GM18868 (cell line): ENCODE data around the gene IVNS1ABP.

ENCODE experiments used
- ATAC-seq: cut with Tn5 transposase; IDR thresholded peaks from one replicate; pipeline ENCODE4 v1.9.1; 2021; ENCODE audit warnings: mild to moderate bottlenecking, moderate library complexity; ENCODE audit not compliant: unreplicated experiment

The IVNS1ABP gene

DNA sequence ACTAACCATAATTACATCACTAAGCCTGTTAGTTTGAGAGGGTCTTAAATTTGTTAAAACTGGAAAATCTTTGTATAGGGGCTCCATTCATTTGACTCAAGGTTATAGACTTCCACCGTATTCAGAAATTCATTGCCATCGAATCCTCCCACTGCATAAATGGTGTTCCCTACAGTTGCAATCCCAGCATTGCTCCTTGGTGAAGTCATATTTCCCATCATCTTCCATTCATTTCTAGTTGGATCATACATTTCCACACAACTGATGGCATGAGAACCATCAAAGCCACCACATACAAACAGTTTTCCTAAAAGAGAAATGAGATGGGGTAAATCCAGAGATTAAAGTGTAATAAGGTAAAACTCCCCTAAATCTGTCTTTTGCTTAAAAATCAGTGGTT is 19.1 kb downstream of the IVNS1ABP start:
- ATAC-seq = no peak

DNA sequence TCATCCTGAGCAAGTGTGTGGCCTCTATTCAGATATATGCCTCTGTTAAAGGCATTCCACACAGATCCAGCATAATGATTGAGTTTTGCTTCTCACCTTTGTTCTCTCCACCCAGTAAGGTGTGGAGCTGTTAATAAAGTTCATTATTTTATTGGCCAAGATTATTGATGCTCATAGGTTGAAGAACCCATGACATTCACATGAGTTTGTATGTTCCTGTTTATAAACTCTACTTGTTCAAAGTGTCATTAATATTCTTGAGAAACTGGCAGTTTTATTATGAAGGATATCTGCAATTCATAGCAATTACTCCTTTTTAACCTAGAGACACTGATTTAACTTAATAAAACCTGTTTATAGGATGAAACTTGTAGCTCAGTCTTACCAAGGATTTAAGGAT is 22.0 kb downstream of the IVNS1ABP start:
- ATAC-seq = no peak

DNA sequence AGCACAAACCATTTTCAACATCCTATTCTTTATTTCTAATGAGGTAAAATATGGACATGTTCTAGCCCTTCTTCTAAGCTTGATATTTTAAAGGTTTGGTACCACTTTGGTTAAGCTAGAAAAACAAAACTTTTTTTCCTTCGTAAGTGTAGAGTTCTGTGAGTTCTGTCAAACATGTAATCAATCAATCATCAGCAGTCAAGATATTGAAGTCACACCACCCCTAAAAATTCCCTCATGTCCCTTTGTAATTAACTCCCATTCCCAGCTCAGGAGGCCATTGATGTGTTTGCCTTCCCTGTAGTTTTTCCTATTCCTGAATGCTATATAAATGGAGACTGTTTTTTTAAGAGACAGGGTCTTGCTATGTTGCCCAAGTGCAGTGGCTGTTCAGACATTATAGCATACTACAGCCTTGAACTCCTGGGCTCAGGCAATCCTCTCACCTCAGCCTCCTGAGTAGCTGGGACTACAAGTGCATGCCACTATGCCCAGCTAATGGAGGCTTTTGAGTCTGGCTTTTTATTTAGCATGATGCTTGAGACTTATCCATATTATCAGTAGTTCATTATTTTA is 23.0 kb downstream of the IVNS1ABP start:
- no peak for ATAC-seq

DNA sequence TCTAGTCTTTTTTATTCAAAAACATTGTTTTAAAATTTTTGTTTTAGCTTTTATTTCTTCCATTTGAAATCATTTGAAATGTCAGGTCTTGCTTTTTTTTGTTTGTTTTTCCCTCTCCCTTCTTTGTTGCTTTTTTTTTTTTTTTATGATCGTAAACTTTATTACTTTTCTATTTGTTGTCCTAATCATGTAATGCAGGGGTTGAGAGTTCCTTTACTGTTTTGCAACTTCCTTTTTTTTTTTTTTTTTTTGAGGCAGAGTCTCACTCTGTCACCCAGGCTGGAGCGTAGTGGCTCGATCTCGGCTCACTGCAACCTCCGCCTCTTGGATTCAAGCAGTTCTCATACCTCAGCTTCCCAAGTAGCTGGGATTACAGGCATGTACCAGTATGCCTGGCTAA is 24.8 kb downstream of the IVNS1ABP start:
- no peak for ATAC-seq

DNA sequence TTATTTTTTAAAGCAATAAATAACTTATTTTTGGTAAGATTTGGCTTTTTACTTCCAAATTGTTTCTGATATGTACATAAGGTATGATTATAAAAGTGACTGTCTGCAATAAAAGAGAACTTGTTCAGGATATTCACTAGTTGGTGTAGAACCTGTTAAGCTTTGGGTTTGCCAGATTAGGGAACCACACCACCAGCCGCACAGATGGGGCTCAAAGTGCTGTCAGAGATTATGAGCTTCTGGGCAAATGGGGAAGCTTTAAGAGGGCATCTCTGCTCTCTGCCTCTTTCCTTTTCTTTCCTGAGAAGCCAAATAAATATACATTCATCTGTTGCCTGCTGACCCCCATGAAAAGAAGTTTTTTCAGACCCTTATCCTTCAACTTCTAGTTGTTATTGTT is 25.4 kb downstream of the IVNS1ABP start:
- ATAC-seq = no peak

DNA sequence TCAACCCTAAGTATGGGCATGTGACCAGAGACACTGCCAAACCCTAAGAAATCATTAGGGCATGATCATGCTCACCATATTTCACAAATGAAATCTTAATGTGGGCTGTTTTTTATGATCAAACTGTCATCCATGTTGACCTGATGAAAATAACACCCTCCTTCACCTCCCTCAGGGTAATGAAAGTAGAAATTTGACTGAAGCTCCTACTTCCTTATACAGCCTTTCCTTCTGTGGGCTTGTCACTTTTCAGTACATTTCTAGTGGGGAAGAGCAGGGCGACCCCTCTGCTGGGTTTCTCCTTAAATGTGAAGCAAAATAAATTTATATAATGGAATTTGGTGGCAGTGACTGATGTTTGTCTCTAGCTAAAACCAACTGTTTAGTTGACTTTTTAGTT is 25.9 kb downstream of the IVNS1ABP start:
- ATAC-seq = no peak

DNA sequence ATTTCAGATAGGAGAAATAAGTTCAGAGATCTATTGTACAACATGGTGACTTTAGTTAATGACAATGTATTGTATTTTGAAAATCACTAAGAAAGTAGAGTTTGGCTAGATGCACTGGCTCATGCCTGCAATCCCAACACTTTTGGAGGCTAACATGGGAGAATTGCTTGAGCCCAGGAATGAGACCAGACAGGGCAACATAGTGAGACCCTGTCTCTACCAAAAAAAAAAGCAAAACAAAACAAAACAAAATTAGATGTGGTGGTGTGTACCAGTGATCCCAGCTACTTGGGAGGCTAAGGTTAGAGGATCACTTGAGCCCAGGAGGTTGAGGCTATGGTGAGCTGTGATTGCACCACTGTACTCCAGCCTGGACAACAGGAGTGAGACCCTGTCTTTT is 27.2 kb downstream of the IVNS1ABP start:
- ATAC-seq = no peak

DNA sequence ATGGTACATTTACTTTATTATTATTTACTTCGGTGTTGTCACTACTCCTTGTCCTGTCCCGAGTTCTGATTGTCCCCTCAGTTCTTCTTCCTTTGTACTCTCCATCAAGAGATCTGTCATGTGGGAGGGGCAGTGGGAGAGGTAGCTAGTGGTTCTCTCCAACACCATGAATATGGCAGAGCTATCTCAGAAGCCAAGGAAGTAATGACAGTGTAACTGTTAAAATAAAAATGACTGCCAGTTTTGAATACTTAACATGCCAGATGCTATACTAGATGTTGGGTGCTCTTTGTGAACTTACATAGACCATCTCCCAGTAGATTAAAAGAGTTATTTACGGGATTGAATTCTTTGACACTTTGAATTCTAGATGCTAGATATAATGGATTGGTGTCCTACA is 28.6 kb downstream of the IVNS1ABP start:
- ATAC-seq = no peak

DNA sequence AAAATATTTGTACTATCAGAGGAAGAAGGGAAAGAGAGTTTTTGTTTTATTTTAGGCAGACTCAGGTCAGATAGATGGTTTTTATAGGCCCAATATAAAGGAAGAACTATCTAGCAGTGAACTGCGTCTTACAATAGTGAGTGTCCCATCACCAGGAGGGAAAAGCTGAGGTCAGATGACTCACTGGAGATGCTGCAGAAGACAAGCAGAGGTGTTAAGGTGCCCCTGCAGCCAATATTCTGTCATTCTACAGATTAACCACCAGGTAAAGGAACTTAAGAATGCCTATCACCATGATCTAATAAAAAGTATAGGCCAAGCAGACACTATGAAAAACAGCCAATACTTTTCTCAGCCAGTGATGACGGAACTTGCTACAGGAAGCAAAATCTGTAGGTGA is 29.6 kb downstream of the IVNS1ABP start:
- no peak for ATAC-seq

DNA sequence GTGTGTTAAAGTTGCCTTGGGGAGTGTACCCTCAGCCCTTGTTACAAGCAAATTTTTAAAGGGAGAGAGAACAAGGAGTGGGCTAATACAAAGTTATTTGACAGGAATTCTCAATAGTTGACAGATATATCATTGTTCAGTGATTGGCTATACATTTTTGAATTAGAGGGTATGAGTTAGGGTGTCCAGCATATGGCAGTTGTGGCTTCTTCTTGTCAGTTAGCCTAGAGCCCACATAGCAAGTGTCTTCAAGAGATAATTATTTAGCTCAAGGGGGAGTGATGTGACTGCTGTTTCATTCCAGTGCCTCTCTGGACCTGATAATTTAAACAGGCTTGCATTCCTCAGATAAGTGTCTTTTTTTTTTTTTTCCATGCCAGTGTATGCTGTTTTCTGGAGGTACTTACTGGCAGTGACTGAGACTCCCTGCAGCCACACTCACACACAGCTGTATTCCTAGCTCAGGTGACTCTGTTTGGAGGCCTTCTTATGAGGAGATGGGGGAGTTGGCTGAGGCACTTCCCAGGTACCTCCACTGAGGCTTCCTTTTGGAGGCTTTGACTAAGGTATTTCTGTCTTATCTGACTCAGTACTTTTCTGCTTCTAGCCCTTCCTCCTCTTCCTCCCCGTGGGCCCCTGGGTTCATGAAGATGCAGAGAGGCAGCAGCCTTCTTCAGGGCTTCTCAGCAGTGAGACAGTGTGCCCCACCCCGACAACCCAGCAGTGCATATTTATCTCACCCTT is 32.3 kb downstream of the IVNS1ABP start:
- no peak for ATAC-seq

DNA sequence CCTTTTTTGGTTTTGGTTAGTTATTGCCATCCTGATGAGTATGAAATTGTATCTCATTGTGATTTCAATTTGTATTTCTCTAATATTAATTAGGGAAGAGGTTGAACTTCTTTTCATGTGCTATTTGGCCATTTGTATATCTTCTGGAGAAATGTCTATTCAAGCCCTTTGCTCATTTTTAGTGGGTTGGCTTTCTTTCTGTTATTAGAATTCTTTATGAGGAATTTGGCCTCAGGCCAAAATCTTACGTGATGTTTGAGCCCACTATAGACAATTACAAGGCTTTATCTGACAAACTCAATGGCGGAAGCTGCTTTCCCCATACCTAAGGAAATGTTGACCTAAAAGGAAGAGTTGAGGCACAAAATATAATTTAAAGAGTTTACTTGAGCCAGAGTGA is 32.9 kb downstream of the IVNS1ABP start:
- ATAC-seq = no peak

DNA sequence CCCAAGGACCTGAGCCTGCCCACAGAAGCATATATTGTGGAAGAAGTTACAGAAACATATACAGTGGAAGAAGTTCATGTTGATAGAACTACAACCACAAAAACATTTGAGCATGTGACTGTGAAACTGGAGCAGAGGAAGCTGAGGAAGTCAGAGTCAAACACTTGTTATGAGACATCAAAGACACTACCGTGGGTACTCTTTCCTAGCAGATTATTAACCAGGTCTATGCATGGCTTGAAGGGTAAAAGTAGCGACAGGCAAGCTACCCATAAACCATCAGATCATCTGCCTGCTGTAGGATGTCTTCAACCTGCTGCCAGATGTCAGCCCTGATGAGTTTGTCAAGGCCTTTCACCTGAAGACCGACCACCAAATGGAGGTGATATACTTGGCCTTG is 35.8 kb downstream of the IVNS1ABP start:
- ATAC-seq = no peak

DNA sequence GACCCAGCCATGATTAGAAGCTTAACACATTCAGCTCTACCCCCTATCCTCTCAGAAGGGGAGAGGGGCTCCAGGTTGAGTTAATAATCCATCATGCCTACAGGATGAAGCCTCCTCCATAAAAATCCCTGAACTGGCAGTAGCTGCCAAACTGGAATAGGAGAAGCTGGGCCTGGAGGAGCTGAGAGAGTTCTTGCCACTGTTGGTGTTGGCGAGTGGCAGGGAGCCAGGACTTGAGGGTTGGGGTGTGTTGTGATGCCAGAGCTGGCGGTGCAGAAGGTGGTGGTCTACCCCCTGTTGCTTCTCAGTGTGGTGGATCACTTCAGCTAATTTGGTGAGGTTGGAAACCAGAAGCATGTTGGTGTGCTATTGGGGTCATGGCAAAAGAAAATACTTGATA is 36.5 kb downstream of the IVNS1ABP start:
- ATAC-seq = no peak

DNA sequence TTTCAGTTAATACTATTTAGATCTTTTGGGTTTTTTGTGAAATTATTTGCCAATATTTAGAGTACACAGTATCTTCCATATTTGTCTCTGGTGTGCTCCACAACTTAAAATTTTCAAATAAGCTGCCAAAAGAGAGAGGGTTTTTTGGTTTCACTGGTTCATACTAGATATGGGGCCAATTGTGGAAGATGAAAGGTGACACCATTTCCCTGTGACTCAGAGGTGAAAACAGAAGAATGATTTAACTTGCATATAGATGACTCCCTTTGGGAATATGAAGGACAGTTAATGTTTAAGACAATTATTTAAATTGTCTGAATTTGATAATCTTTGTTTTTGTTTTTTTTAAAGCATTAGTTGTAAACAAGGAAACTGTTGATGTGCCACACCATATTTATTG is 37.5 kb downstream of the IVNS1ABP start:
- no peak for ATAC-seq

DNA sequence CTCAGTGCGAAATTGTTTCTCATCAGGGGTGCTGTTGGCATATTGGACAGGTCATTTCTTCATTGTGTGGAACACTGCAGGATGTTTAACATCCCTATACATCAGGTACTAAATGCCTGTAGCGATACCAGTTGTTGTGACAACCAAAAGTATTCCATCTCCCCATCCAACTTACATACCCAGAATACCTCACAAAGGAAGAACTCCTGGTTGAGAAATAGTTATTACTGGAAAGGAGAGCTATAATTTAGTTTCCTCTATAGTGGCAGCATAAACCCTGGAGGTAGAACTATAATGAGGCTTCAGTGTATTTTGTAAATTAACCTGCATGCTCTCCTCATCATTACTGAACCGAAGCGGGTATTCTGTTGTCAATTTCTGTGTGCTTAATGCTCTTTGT is 45.1 kb downstream of the IVNS1ABP start:
- no peak for ATAC-seq

DNA sequence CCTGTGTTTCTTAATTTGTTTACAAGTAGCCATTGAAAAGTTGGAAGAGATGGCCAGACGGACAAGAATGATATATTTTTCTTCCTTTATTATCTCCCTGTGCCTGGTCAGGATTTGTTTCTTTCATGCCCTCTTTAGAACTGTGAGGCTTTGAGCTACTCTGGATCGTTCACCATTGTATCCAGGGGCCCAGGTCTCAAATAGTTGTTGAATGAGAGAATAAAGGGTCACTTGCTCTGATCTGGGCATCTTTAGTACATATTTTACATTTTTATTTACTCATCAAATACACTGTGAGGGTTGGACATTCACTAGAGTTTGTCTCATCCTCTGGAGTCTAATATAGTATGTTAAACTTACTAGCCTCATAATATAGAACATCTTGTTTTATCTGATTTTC is 48.7 kb downstream of the IVNS1ABP start:
- ATAC-seq = no peak

DNA sequence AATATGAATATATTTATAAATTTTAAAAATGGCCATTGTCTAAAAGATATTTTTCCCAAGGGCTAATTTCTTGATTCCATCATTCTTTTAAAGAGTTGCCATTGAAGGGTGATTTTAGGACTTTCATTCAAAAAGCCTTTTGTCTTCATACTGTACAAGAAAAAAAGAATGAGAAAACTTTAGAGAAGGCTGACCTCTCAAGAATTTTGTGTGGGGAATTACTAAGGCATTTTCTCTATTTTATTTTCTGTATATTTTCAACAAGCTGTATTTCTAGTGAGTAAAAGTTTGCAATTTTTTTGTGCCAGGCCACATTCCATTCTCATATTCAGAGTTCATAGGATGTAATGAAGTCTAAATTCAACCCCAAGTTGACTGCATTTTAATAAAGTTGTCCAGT is 49.3 kb downstream of the IVNS1ABP start:
- no peak for ATAC-seq

DNA sequence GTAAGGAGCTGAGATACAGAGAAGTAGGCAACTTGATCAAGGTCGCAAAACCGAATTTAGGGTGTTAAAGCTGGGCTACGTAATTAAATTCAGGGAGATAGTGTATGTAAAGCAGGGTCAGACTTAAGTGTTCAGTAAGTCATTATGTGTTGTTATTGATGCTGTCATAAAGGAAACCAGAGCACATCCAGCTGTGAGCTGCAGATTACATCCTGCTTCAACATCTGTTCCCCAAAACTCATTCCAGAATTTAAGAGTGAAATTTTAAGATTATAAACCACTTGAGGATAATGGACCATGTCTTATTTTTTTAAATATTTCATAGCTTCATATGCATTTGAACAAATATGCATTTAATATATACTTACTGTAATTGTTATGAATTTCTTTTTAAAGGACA is 49.7 kb downstream of the IVNS1ABP start:
- no peak for ATAC-seq

DNA sequence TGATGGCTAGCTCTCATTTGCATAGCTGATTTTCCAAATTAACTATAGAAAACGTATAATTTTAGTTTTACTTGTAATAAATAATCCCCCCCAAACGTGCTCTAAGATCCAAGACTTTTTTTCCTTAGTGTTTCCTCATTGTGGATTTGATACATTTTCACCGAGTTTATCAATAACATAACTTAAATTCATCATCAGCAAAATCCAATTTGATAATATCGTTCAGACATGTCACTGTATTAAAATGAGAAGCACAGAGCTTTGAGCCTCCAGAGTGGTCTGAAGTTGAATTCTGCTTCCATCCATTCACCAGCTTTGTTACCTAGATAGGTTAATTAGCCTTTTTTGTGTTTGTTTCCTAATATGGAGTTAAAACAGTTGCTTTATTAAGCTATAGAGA is 51.7 kb downstream of the IVNS1ABP start:
- ATAC-seq = no peak

DNA sequence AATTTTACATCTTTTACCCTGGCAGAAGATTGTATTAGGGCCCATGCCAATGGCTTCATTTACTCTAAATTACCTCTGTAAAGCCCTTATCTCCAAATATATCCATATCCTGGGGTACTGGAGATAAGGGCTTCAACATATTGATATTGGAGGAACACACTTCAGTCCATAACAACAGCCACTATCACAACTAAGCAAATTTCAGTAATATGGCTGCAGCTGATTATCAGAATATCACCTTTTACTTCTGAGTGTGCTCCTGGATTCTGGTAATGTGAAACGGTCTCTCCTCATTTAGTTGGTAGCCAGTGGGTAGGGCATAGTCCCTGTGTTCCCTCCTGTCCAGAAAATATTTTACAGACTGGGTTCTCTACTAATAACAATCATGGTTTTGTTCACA is 53.3 kb downstream of the IVNS1ABP start:
- ATAC-seq = no peak

DNA sequence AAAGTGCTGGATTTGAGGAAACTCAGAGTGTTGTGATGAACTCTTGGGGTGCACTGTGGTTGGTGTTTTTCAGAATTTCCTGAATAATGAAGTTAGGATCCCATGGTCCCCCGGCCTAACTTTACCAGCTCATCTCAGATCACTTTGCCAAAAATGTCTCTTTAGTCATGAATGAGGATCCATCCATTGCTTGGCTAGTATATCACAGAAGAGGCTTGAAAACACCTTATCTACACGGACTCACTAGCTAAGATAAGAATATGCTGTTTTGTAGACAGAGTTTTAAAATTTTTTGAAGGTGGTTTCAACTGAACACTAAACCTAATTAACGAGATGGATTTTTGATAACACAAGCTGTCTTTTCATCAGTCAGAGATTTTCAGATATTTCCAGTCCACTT is 53.8 kb downstream of the IVNS1ABP start:
- no peak for ATAC-seq

DNA sequence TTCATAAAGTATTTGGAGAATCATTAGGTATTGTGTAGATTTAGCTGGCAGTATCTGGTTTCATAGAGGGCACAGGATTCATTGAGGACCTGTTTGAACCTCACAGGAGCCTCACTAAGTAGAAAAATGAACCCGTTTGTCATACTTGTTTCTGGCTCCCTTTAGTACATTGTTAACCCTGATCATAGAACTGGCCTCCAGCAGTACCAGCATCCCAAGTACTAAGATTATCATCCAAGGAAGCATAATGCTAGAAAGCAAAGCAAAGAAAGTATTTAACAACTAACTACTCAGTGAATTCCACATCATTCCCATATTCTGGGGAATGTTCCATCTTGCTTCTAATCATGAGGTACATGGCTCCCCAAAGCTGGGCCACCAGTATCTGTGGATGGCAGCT is 54.9 kb downstream of the IVNS1ABP start:
- ATAC-seq = no peak

DNA sequence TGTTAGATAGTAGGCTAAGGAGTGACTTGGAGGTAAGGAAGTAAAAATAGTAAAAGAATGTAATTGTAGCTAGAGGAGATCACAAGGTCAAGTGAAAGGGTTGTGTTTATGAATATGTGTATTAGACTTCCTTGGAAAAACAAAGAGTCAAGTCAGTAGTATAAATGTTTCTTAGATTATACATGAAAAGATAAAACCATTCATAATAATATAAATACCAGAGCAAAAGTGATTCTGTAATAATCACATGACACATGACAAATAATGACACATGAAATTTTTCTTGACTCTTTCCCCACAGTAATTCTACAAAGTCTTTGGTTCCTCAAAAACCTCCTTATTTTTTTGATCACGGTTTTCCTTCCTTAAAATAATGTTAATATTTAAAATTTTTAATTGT is 56.4 kb downstream of the IVNS1ABP start:
- no peak for ATAC-seq
